GM12878 (cell line): Measurements from ENCODE around the gene DLK1. TPM values are rescaled to one million over a fixed set of nuclear protein-coding genes. Genes with fewer than 3 reads are reported as not detected.

Experiments used
- ATAC-seq: fragments of 200-7000 bp; cut with Tn5 transposase; 3 replicates; pipeline ENCODE4 v1.9.1; 2020; ENCODE audit warnings: mild to moderate bottlenecking, moderate library complexity
- BruUV-seq: library from RNA; stranded (reverse); fragments of 400-500 nt; replicated peaks from 2 replicates; lab custom pipeline; 2021; lab: Mats Ljungman, UMichigan
- CTCF ChIA-PET: fragments of 300-600 bp; sonication (Branson Sonifier 250); formaldehyde crosslinking; extraction: SDS; loops from one replicate; lab custom pipeline; 2021; ENCODE audit warnings: inconsistent platforms; lab: Yijun Ruan, JAX
- POLR2A ChIA-PET: fragments of 350-600 bp; formaldehyde crosslinking; extraction: SDS; loops from one replicate; lab custom pipeline; 2021; ENCODE audit warnings: inconsistent platforms; lab: Charles Lee
- RAD21 ChIA-PET: fragments of 300-600 bp; sonication (Branson Sonifier 250); formaldehyde crosslinking; loops from one replicate; lab custom pipeline; 2023; ENCODE audit warnings: antibody characterized with exemption; ENCODE audit not compliant: unreplicated experiment; lab: Charles Lee
- SMC1A ChIA-PET: fragments of 300-600 bp; sonication (Branson Sonifier 250); formaldehyde crosslinking; loops from one replicate; lab custom pipeline; 2023; ENCODE audit not compliant: unreplicated experiment, uncharacterized antibody; lab: Charles Lee
- DNase-seq: peaks from one replicate; pipeline ENCODE4 v3.0.0-alpha.2; 2011; ENCODE audit warnings: low read depth, low spot score
- FAIRE-seq: peaks from 3 replicates; lab custom pipeline; 2011; peaks lifted over from hg19 to GRCh38; lab: Jason Lieb, UNC
- H2AFZ ChIP-seq: 2 replicates; pipeline ENCODE4 v1.6.0; 2011; ENCODE audit warnings: low read depth, low read length, control low read depth; ENCODE audit not compliant: control insufficient read depth
- H3K27ac ChIP-seq: 2 replicates; pipeline ENCODE4 v1.5.1; 2011; ENCODE audit warnings: control low read depth; ENCODE audit not compliant: control insufficient read depth, insufficient read depth
- H3K27me3 ChIP-seq, 2 experiments: replicated peaks in 1 of 2; 2 replicates each; pipeline versions ENCODE4 v1.6.0 to v1.6.1; 2011; ENCODE audit warnings: low read length in 1 of 2; ENCODE audit not compliant: control insufficient read depth in 2 of 2, insufficient read depth in 2 of 2
- H3K36me3 ChIP-seq, 2 experiments: 2 replicates each; pipeline ENCODE4 v1.5.1; 2011; ENCODE audit warnings: low read length in 1 of 2; ENCODE audit not compliant: control insufficient read depth in 2 of 2, insufficient read depth in 2 of 2
- H3K4me1 ChIP-seq: 2 replicates; pipeline ENCODE4 v1.6.1; 2011; ENCODE audit warnings: mild to moderate bottlenecking, low read length, moderate library complexity, mixed read lengths; ENCODE audit not compliant: control insufficient read depth, insufficient read depth
- H3K4me2 ChIP-seq: 2 replicates; pipeline ENCODE4 v1.6.0; 2011; ENCODE audit warnings: control low read depth; ENCODE audit not compliant: control insufficient read depth, insufficient read depth
- H3K4me3 ChIP-seq: fragments of 200-600 bp; sonication (generic); 2 replicates; pipeline ENCODE4 v1.5.1; 2016
- H3K79me2 ChIP-seq: 2 replicates; pipeline ENCODE4 v1.6.0; 2011; ENCODE audit warnings: low read length; ENCODE audit not compliant: control insufficient read depth, insufficient read depth
- H3K9ac ChIP-seq: 2 replicates; pipeline ENCODE4 v1.8.0; 2011; ENCODE audit warnings: low read length, control low read depth, mixed read lengths; ENCODE audit not compliant: control insufficient read depth, insufficient read depth
- H3K9me3 ChIP-seq: replicated peaks from 3 replicates; pipeline ENCODE4 v1.5.1; 2011; ENCODE audit warnings: mild to moderate bottlenecking, low read length; ENCODE audit not compliant: control insufficient read depth, insufficient read depth
- H4K20me1 ChIP-seq: 2 replicates; pipeline ENCODE4 v1.6.0; 2011; ENCODE audit not compliant: control insufficient read depth, insufficient read depth
- FOS ChIP-seq: IDR thresholded peaks from 3 replicates; pipeline ENCODE4 v1.6.1; 2011; ENCODE audit warnings: borderline replicate concordance; ENCODE audit not compliant: insufficient read length; ENCODE audit errors: extremely low read depth
- MTA2 ChIP-seq: fragments of 450-650 bp; IDR thresholded peaks from 2 replicates; pipeline ENCODE4 v1.6.1; 2016; ENCODE audit warnings: low read depth, mild to moderate bottlenecking, moderate library complexity
- SMAD5 ChIP-seq: IDR thresholded peaks from 2 replicates; pipeline ENCODE4 v1.6.1; 2016; ENCODE audit warnings: antibody characterized with exemption, low read depth
- TCF12 ChIP-seq: IDR thresholded peaks from 2 replicates; pipeline ENCODE4 v1.6.1; 2011; ENCODE audit warnings: low read depth, mild to moderate bottlenecking, low read length
- WGBS: methylation state at CpG from one replicate; pipeline ENCODE4 v1.1.6; 2016; ENCODE audit warnings: low lambda C conversion rate; ENCODE audit not compliant: insufficient replicate concordance, insufficient coverage; ENCODE audit errors: missing lambda C conversion rate; 5-methylcytosine and 5-hydroxymethylcytosine counted together
- in situ Hi-C: fragments of 300-500 bp; cut with MboI; formaldehyde crosslinking; loops from 9 replicates; pipeline ENCODE4 v1.14.3; 2018; ENCODE audit warnings: mixed read lengths
- intact Hi-C: fragments of 100-400 bp; cut with micrococcal nuclease; formaldehyde crosslinking; loops from one replicate; pipeline ENCODE4 v1.14.2; 2022; ENCODE audit not compliant: unreplicated experiment
- polyA plus RNA-seq, 11 experiments: library from polyadenylated mRNA; depleted of rRNA in 4 of 11; unstranded in 6 of 11; stranded (reverse) in 5 of 11; fragments of >200 nt; fragmentation: Nextera tagmentation in 4 of 11; fragmentation: Illumina TruSeq in 1 of 11; extraction: Ambion mirVana in 4 of 11; extraction: Trizol in 1 of 11; gene quantifications; 1 replicate in 1 of 11; 2 replicates in 10 of 11; pipeline versions ENCODE4 v1.2.1 to v1.2.3, GENCODE V29; 2011 to 2016; ENCODE audit warnings: inconsistent platforms in 2 of 11, missing spikeins in 2 of 11, low read depth in 1 of 11
- total RNA-seq, 4 experiments: library from RNA; depleted of rRNA in 3 of 4; stranded (reverse); fragments of >200 nt in 3 of 4; fragmentation: Illumina TruSeq in 1 of 4; extraction: Trizol in 1 of 4; gene quantifications; 2 replicates each; pipeline versions ENCODE4 v1.2.1 to v1.2.3, GENCODE V29; 2013 to 2021
- TF ChIP-seq, protein P1 (sequence below): fragments of 450-650 bp; IDR thresholded peaks from 2 replicates; pipeline ENCODE4 v1.6.1; 2016; ENCODE audit warnings: mild to moderate bottlenecking

DLK1 gene
- total and polyA plus RNA-seq, 10 of the 15 experiments (the other 5 are each of a cell fraction or from before 2014, with no cell fraction given): 0.87 TPM; not detected in 9

DNA sequence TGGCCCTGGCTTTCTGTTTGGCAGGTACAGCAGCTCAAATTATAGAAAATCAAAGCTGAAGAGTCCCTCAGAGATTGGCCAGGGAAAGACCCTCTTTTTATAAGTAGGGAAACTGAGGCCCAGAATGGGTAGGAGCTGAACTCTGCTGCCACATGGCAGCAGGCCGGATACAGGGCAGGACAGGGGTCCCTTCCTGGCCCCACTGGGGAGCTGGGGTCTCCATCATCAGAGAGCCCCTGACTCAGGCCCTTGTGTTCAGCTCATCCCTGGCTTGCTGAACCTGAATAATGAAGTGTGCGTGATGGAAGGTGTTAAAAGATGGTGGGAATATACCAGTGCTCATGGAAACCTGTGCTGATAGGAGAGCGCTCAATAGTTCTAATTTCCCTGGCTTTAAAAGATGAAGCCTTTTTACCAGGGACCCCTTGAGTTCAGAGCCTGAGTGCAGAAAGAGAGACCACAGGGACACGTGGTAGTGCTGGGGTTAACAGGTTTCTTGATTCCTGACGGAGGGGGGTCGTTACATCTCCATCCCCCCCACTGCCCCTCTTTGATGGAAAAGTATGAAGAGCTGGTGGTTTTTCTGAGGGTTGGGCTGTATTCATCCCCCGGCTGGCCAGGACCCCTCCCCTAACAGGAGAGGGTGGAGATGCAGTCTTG, 4.4 kb downstream of the DLK1 start:
- ChIA-PET RAD21 (interaction anchor here (0.6 kb wide), 1 partner anchor 15 kb away, joined by 3 read pairs; no protein-coding TSS in a partner anchor), POLR2A (no interaction called here), SMC1A (no interaction called here), CTCF (interaction anchor here (0.9 kb wide), 1 partner anchor 34 kb away, joined by 4 read pairs; no protein-coding TSS in a partner anchor)
- 13% methylated on average over 7 of the region's 7 CpGs for WGBS
- Histone ChIP-seq H3K4me2 (no peak overlapping the region), H2AFZ (no peak overlapping the region), H4K20me1 (no peaks in the 10 kb centered on the region), H3K36me3 (no peaks in the 10 kb centered on the region), H3K9me3 (no peaks in the 10 kb centered on the region), H3K9ac (no peak overlapping the region), H3K4me3 (no peak overlapping the region), H3K27me3 (peaks cover 0 to 2% of the 10 kb centered on the region in 2 experiments; a peak in 1 of 4 replicates), H3K4me1 (no peaks in the 10 kb centered on the region), H3K27ac (no peak overlapping the region), H3K79me2 (no peaks in the 10 kb centered on the region)
- no peak for FAIRE-seq
- DNase-seq: no peak
- BruUV-seq: no TSS peak
- intact Hi-C loops (no loop called here), in situ Hi-C loops (no loop called here)
- TF ChIP-seq FOS (no peak), SMAD5 (no peak), TCF12 (no peak), MTA2 (no peak)
- TF ChIP-seq, protein P1, sequence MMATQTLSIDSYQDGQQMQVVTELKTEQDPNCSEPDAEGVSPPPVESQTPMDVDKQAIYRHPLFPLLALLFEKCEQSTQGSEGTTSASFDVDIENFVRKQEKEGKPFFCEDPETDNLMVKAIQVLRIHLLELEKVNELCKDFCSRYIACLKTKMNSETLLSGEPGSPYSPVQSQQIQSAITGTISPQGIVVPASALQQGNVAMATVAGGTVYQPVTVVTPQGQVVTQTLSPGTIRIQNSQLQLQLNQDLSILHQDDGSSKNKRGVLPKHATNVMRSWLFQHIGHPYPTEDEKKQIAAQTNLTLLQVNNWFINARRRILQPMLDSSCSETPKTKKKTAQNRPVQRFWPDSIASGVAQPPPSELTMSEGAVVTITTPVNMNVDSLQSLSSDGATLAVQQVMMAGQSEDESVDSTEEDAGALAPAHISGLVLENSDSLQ: no peak
- no peak for ATAC-seq
